Transverse colon (tissue), 4 donors: ENCODE results near the gene TTC1. TPM values are rescaled to one million over a fixed set of nuclear protein-coding genes. Genes with fewer than 3 reads are reported as not detected.
A peak's percentile ranks its signal among the peaks of the same experiment; 100 is the strongest.

Experiments
- DNase-seq: peaks from one replicate; pipeline ENCODE4 v3.0.0-alpha.2; 2019
- H3K27ac ChIP-seq, 4 donors: fragments of 200-600 bp; sonication (generic); 2 replicates each; pipeline ENCODE4 v1.5.1; 2016 to 2018; ENCODE audit warnings: inconsistent platforms in 4 of 4
- H3K27me3 ChIP-seq: fragments of 200-600 bp; sonication (generic); 2 replicates; pipeline ENCODE4 v1.5.1; 2017; ENCODE audit warnings: inconsistent platforms
- H3K36me3 ChIP-seq, 4 donors: fragments of 200-600 bp; sonication (generic); 2 replicates each; pipeline ENCODE4 v1.5.1; 2017 to 2019; ENCODE audit warnings: inconsistent platforms in 4 of 4
- H3K4me1 ChIP-seq, 4 donors: fragments of 200-600 bp; sonication (generic); 2 replicates each; pipeline ENCODE4 v1.5.1; 2017 to 2020; ENCODE audit warnings: inconsistent platforms in 4 of 4
- H3K4me3 ChIP-seq, 4 donors: fragments of 200-600 bp; sonication (generic); 1 replicate in 1 of 4; 2 replicates in 3 of 4; pipeline versions ENCODE4 v1.5.1 to v1.6.1; 2017 to 2019; ENCODE audit warnings: inconsistent platforms in 4 of 4
- H3K9me3 ChIP-seq, 2 donors: fragments of 200-600 bp; sonication (generic); 2 replicates each; pipeline ENCODE4 v1.5.1; 2017 to 2019; ENCODE audit warnings: inconsistent platforms in 2 of 2
- EP300 ChIP-seq: sonication (generic); formaldehyde crosslinking; IDR thresholded peaks from one replicate; pipeline ENCODE4 v1.6.1; 2017; ENCODE audit warnings: antibody characterized with exemption, low read depth
- POLR2A ChIP-seq: fragments of 450-650 bp; IDR thresholded peaks from one replicate; pipeline ENCODE4 v1.6.1; 2016; ENCODE audit warnings: antibody characterized with exemption, mild to moderate bottlenecking, moderate library complexity
- POLR2AphosphoS5 ChIP-seq, 3 donors: sonication (generic); formaldehyde crosslinking; IDR thresholded peaks; one replicate each; pipeline ENCODE4 v1.6.1; 2016; ENCODE audit warnings: antibody characterized with exemption in 3 of 3
- WGBS, 2 donors: methylation state at CpG; one replicate each; pipeline ENCODE4 v1.1.5; 2018; ENCODE audit warnings: low coverage in 1 of 2; 5-methylcytosine and 5-hydroxymethylcytosine counted together
- in situ Hi-C, 4 donors: fragments of 200-750 bp; cut with MboI; loops; one replicate each; pipeline versions ENCODE4 v1.15.0 to v1.15.1; 2017; ENCODE audit warnings: low sequenced_read_pairs in 3 of 4, low pct_ligation_motif_present in 1 of 4, low pct_unique_long_range_greater_than_20kb in 1 of 4
- intact Hi-C: fragments of 100-400 bp; cut with DNase I; formaldehyde crosslinking; loops from one replicate; pipeline ENCODE4 v1.15.1; 2023; ENCODE audit warnings: low total_unique reads
- total RNA-seq, 4 donors: library from RNA; depleted of rRNA; stranded (reverse); fragments of >200 nt; gene quantifications; one replicate each; pipeline ENCODE4 v1.1.0, GENCODE V29; 2016
- TF ChIP-seq, protein P1 (sequence below), 5 experiments: fragments of 200-600 bp in 3 of 5; fragments of 450-650 bp in 2 of 5; sonication (generic) in 3 of 5; IDR thresholded peaks; 1 replicate in 2 of 5; 2 replicates in 3 of 5; pipeline ENCODE4 v1.5.1; 2016 to 2017; ENCODE audit warnings: antibody characterized with exemption in 5 of 5, inconsistent platforms in 3 of 5, mild to moderate bottlenecking in 2 of 5, moderate library complexity in 1 of 5

Gene TTC1
- total RNA-seq, 4 donors from 2014 or later: 5.8 to 42.2 (median 24.8) TPM

DNA sequence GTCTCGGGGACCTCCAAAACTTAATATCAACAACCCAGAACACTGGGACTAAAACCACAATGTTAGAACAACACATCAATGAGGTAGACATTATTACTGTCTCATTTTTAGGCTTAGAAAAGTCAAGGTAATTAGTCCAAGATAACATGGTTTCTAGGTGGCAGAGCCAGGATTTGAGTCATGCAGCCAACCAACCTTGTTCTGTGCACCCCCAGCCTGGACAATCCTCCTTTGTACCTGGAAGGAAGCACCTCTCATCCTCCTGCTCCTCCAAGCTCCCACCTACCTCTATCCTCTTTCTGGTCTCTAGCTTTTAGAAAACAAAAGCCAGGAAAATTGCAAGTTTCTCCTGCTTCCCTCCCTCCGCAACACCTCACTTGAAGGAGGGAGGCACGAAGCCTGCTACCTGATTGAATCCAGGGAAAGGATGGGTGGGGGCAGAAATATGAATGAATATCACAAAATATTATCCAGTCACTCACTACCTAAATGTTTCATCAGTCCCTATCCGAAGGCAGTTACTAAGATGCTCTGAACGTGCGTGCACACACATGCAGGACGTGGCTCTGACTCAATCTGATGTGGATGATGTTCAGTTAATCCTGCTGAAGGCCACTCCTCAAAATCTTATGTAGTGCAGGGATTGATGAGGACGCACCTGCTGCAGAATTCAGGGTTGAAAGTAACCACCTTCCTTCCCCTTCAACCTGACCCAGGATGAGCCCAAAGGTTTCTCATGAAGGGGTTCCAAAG lies 26.3 kb upstream of the TTC1 start:
- intact Hi-C loops: no loop called here
- Histone ChIP-seq H3K36me3 (no peaks in the 10 kb centered on the region), H3K27me3 (peaks cover 25% of the 10 kb centered on the region), H3K9me3 (no peaks in the 10 kb centered on the region), H3K27ac (no peak overlapping the region), H3K4me1 (peaks cover 0 to 7% (median 0%) of the 10 kb centered on the region in 4 donors), H3K4me3 (no peak overlapping the region)
- in situ Hi-C loops: loop anchor here in 3 of 4 donors (10.0 to 25.0 kb wide), 4 partner anchors 445 to 820 kb away; no protein-coding TSS in a partner anchor
- no peak for DNase-seq
- 88 to 100% methylated on average over 1 to 8 of the region's 8 CpGs for WGBS, 2 donors
- TF ChIP-seq POLR2A (no peak), EP300 (no peak), POLR2AphosphoS5 (IDR thresholded peaks at IDR 0.05) (no peak)
- TF ChIP-seq, protein P1, sequence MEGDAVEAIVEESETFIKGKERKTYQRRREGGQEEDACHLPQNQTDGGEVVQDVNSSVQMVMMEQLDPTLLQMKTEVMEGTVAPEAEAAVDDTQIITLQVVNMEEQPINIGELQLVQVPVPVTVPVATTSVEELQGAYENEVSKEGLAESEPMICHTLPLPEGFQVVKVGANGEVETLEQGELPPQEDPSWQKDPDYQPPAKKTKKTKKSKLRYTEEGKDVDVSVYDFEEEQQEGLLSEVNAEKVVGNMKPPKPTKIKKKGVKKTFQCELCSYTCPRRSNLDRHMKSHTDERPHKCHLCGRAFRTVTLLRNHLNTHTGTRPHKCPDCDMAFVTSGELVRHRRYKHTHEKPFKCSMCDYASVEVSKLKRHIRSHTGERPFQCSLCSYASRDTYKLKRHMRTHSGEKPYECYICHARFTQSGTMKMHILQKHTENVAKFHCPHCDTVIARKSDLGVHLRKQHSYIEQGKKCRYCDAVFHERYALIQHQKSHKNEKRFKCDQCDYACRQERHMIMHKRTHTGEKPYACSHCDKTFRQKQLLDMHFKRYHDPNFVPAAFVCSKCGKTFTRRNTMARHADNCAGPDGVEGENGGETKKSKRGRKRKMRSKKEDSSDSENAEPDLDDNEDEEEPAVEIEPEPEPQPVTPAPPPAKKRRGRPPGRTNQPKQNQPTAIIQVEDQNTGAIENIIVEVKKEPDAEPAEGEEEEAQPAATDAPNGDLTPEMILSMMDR (IDR thresholded peaks at IDR 0.05): no peak

DNA sequence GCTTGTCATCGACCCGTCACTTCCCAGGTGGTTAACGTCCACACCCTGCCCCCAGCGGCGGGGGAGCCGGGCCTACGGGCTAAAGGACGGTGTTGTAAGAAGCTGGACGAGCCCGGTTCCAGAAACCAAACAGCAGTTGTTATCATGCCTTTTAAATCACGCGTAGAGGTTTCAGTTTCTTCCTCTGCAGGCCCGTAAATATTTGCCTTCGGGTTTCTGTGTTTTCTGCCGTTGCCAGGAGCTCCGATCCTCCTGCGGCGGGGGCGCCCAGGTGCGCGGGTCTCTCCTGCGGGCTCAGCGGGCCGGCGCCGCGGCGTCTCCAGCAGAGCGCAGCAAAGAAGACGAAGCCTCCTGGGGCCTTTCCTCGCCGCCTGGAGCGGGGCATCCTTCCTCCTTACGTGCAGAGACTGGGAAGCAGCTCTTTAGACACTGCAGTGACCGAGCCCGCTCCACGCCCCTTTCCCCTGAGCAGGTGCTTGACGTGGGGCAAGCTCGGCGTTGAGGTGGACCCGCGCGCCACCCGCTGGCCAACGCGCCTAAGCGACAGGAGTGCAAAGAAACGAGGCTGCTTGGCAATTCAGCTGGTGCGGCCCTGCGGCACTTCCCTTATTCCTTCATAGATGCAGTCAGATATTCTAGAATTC lies 21.8 kb upstream of the TTC1 start:
- Histone ChIP-seq H3K27me3 (peaks cover 35% of the 10 kb centered on the region), H3K4me1 (peaks cover 0 to 7% (median 0%) of the 10 kb centered on the region in 4 donors), H3K36me3 (no peaks in the 10 kb centered on the region), H3K4me3 (peak overlapping the region; percentile 6 to 53 (median 30)), H3K9me3 (no peaks in the 10 kb centered on the region), H3K27ac (no peak overlapping the region)
- intact Hi-C loops: loop anchor here (5.0 kb wide), 1 partner anchor 545 kb away; no protein-coding TSS in a partner anchor
- TF ChIP-seq, protein P1 (IDR thresholded peaks at IDR 0.05): peak; percentile 65 to 78 (median 71)
- TF ChIP-seq POLR2AphosphoS5 (IDR thresholded peaks at IDR 0.05) (no peak), EP300 (no peak)
- DNase-seq: peak; percentile 87
- in situ Hi-C loops: loop anchor here in 3 of 4 donors (10.0 to 25.0 kb wide), 4 partner anchors 450 to 825 kb away; no protein-coding TSS in a partner anchor
- WGBS, 2 donors: 1% methylated on average over 50 of the region's 50 CpGs; no CpG with 5 or more reads in 1 of the 2 donors

DNA sequence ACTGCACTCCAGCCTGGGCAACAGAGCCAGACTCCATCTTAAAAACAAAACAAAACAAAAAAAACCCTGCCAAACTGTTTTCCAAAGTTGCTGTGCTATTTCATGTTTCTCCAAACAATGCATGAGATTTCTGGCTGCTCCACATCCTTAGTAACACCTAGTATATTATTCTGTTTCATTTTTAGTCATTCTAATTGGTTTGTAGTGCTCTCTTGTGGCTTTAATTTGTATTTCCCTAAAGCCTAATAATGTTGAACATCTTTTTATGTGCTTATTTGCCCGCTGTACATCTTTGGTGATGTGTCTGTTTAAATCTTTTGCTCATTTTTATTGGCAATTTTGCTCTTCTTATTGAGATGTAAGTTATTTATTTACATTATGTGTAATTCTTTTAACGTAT lies 18.4 kb upstream of the TTC1 start:
- peaks cover 3 to 11% of the 10 kb centered on the region in 2 donors for H3K9me3 ChIP-seq
- intact Hi-C loops: no loop called here
- H3K36me3 ChIP-seq: no peaks in the 10 kb centered on the region
- TF ChIP-seq, protein P1 (IDR thresholded peaks at IDR 0.05): no peak
- TF ChIP-seq EP300: no peak
- TF ChIP-seq POLR2A: no peak
- no peak for TF ChIP-seq POLR2AphosphoS5 (IDR thresholded peaks at IDR 0.05)
- H3K27me3 ChIP-seq: peaks cover 34% of the 10 kb centered on the region
- H3K4me1 ChIP-seq: peaks cover 0 to 7% (median 0%) of the 10 kb centered on the region in 4 donors
- H3K27ac ChIP-seq: no peak overlapping the region
- WGBS, 2 donors: 79 to 82% methylated on average over 2 of the region's 2 CpGs
- in situ Hi-C loops: loop anchor here in 3 of 4 donors (25.0 kb wide), 3 partner anchors 453 to 828 kb away; no protein-coding TSS in a partner anchor
- no peak overlapping the region for H3K4me3 ChIP-seq
- DNase-seq: no peak

GRCh38 chr5:159992566-159992965 lies 16.4 kb upstream of the TTC1 start:
- Histone ChIP-seq H3K27me3 (peaks cover 23% of the 10 kb centered on the region), H3K36me3 (no peaks in the 10 kb centered on the region), H3K9me3 (peaks cover 3 to 11% of the 10 kb centered on the region in 2 donors), H3K4me3 (no peak overlapping the region), H3K27ac (no peak overlapping the region), H3K4me1 (no peaks in the 10 kb centered on the region)
- 95 to 100% methylated on average over 1 of the region's 1 CpG for WGBS, 2 donors
- in situ Hi-C loops (loop anchor here in 3 of 4 donors (25.0 kb wide), 3 partner anchors 455 to 830 kb away; no protein-coding TSS in a partner anchor), intact Hi-C loops (no loop called here)
- no peak for TF ChIP-seq EP300
- no peak for TF ChIP-seq POLR2A
- TF ChIP-seq, protein P1 (IDR thresholded peaks at IDR 0.05): no peak
- no peak for TF ChIP-seq POLR2AphosphoS5 (IDR thresholded peaks at IDR 0.05)
- no peak for DNase-seq
